ENCODE data around the gene PGGHG.

PGGHG gene

GRCh38 chr11:290621-291231 is 1.8 kb downstream of the PGGHG start:
- TF ChIP-seq EGR1 (IDR thresholded peaks at IDR 0.05), result no peak
- no peak for TF ChIP-seq YY1 (IDR thresholded peaks at IDR 0.05; ENCODE audit: low read depth)
- TF ChIP-seq TAF1 (IDR thresholded peaks at IDR 0.05; ENCODE audit: low read depth), result no peak

- no peak for TF ChIP-seq FOXM1 (IDR thresholded peaks at IDR 0.05; ENCODE audit: borderline replicate concordance, low read depth)
- no peak for TF ChIP-seq CEBPB (IDR thresholded peaks at IDR 0.05)
- no peak for TF ChIP-seq EP300 (IDR thresholded peaks at IDR 0.05; ENCODE audit: borderline replicate concordance)
- TF ChIP-seq YY1 (IDR thresholded peaks at IDR 0.05; ENCODE audit: low read depth), result no peak
- no peak for TF ChIP-seq MAX (IDR thresholded peaks at IDR 0.05)
- no peak for TF ChIP-seq NFIC (IDR thresholded peaks at IDR 0.05)
- no peak for TF ChIP-seq USF1 (IDR thresholded peaks at IDR 0.05)
- TF ChIP-seq EGR1 (IDR thresholded peaks at IDR 0.05), result no peak
- TF ChIP-seq ZBTB7A (IDR thresholded peaks at IDR 0.05; ENCODE audit: low read depth), result no peak
- TF ChIP-seq RAD21 (IDR thresholded peaks at IDR 0.05; ENCODE audit: low read depth), result no peak
- TF ChIP-seq CREB1 (IDR thresholded peaks at IDR 0.05; ENCODE audit: low read depth), result no peak
- TF ChIP-seq TAF1 (IDR thresholded peaks at IDR 0.05; ENCODE audit: low read depth), result no peak
- no peak for TF ChIP-seq TCF12 (IDR thresholded peaks at IDR 0.05; ENCODE audit: low read depth)
- no peak for TF ChIP-seq TEAD4 (IDR thresholded peaks at IDR 0.05)
- no peak for TF ChIP-seq REST (IDR thresholded peaks at IDR 0.05; ENCODE audit: low read depth)
Observed at GRCh38 chr11:291281-292210, 2.6 kb downstream of the PGGHG start.

GRCh38 chr11:292211-293121 is 3.5 kb downstream of the PGGHG start:
- no peak for TF ChIP-seq TEAD4 (IDR thresholded peaks at IDR 0.05)
- TF ChIP-seq NFIC (IDR thresholded peaks at IDR 0.05), result no peak
- TF ChIP-seq EGR1 (IDR thresholded peaks at IDR 0.05), result no peak
- no peak for TF ChIP-seq ZBTB7A (IDR thresholded peaks at IDR 0.05; ENCODE audit: low read depth)

GRCh38 chr11:293271-293851 is 4.4 kb downstream of the PGGHG start:
- no peak for TF ChIP-seq USF1 (IDR thresholded peaks at IDR 0.05)
- no peak for TF ChIP-seq CEBPB (IDR thresholded peaks at IDR 0.05)
- no peak for TF ChIP-seq YY1 (IDR thresholded peaks at IDR 0.05; ENCODE audit: low read depth)
- TF ChIP-seq RAD21 (IDR thresholded peaks at IDR 0.05; ENCODE audit: low read depth), result no peak
- TF ChIP-seq CREB1 (IDR thresholded peaks at IDR 0.05; ENCODE audit: low read depth), result no peak
- TF ChIP-seq EP300 (IDR thresholded peaks at IDR 0.05; ENCODE audit: borderline replicate concordance), result no peak
- TF ChIP-seq FOXM1 (IDR thresholded peaks at IDR 0.05; ENCODE audit: borderline replicate concordance, low read depth), result no peak
- TF ChIP-seq TAF1 (IDR thresholded peaks at IDR 0.05; ENCODE audit: low read depth), result no peak
- TF ChIP-seq REST (IDR thresholded peaks at IDR 0.05; ENCODE audit: low read depth), result no peak
- TF ChIP-seq EGR1 (IDR thresholded peaks at IDR 0.05), result no peak
- TF ChIP-seq TEAD4 (IDR thresholded peaks at IDR 0.05), result no peak
- no peak for TF ChIP-seq NFIC (IDR thresholded peaks at IDR 0.05)
- no peak for TF ChIP-seq ZBTB7A (IDR thresholded peaks at IDR 0.05; ENCODE audit: low read depth)
- TF ChIP-seq TCF12 (IDR thresholded peaks at IDR 0.05; ENCODE audit: low read depth), result no peak
- TF ChIP-seq MAX (IDR thresholded peaks at IDR 0.05), result no peak
